ENCODE measurements around the gene PRKAA2.

PRKAA2 gene

GRCh38 chr1:56726706-56727105 lies 81.6 kb downstream of the PRKAA2 start:
- no peak for DNase-seq

GRCh38 chr1:56728964-56729363 lies 83.8 kb downstream of the PRKAA2 start:
- DNase-seq: no peak

DNA sequence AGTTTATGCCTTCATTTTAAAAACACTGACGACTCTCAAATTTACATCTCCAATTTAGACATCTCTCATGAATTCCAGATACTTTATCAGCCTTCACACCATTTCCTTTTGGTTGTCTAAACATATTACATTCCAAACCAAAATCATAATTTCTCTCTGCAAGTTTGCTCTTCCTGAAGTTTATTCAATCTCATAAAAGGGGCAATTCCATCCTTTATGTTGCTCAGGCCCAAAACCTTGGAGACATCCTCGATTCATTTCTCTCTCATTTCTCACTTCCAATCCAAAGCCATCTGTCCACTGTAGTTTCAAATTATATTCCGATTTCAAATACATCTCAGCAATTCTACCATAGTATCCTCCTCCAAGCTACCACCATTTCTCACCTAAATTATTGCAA lies 100.1 kb downstream of the PRKAA2 start:
- DNase-seq: no peak

DNA sequence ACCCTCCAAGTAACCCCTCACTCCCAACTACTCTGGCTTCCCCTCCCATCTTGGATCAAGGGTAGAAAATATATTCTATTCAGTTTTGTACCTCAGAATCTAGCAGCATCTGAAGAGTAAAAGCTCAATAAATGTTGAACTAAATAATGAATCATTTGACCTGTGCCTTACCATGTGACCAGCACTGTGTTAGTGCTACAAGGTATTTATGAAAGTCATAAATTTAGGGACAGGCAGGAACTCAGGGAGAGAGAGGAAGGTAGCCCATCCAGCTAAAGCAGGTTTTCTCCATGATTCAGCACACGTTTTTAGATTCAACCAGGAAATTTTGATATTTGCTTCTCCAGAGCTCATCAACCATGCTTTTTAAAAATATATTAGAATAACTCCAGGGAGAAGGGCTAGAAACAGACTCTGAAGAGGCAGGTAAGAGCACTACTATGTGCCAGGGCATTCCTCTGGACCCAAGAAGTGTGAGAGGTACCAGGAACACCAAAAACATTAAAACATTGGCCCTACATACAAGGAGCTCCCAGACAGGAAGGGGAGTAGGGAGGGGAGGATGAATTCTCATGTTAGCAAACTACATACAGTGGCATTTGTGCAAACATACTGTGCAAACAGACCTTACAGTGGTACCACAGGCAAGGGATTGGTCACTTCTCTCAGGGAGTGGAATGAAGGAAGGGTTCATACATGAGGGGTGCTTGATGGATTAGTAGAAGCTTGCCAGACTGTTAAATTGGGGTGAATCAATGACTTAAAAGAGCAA lies 109.8 kb downstream of the PRKAA2 start:
- DNase-seq: no peak

DNA sequence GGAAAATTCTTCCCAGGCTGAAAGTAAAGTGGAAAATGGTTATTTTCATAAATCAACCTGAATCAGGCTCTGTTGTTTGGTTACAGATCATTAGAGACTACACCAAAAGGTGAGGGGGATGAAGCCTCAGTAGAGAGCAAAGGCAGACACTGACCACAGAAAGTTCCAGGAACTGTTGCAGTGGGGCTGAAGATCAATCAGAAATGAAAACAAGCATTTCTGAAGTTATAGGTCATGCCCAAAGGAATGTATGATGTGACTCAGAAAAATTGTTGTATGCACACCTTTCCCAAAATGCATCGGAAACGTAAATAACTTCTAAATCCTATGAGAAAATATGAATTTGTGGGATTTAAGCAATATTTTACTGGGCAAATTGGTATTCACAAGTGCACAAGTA lies 110.8 kb downstream of the PRKAA2 start:
- no peak for DNase-seq

GRCh38 chr1:56758135-56758534 lies 113.0 kb downstream of the PRKAA2 start:
- no peak for DNase-seq

DNA sequence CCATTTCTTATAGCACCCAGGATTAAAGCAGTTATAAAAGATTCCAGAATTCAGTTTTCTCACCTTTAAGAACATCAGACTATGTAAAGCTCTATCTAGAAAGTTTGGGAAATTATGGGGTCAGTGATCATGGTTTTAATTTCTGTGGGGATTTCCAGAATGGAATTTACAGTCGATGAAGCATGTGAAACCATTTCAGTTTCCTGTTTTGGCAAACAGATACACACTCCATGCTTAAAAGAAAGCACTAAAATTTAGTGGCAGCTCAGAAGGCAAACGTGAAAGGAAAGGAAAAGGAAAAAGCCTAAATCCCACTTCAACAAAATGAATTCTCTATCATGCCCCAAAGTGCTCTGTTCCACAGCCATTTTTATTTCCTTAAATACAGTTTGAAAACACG lies 113.7 kb downstream of the PRKAA2 start:
- DNase-seq: no peak

Measured in NCI-H446 (cell line).